GM23338 (cell line): ENCODE results near the gene MYO1A. TPM values are rescaled to one million over a fixed set of nuclear protein-coding genes. Genes with fewer than 3 reads are reported as not detected.

Experiments used
- ATAC-seq: fragments of 200-7000 bp; cut with Tn5 transposase; 3 replicates; pipeline ENCODE4 v1.9.1; 2020
- DNase-seq: peaks from one replicate; pipeline ENCODE4 v3.0.0-alpha.2; 2015; ENCODE audit warnings: low spot score
- H2AFZ ChIP-seq: fragments of 200-600 bp; sonication (generic); 2 replicates; pipeline ENCODE4 v1.8.0; 2016; ENCODE audit warnings: antibody characterized with exemption, mild to moderate bottlenecking, moderate library complexity
- H3F3A ChIP-seq: fragments of 200-600 bp; sonication (generic); replicated peaks from 2 replicates; pipeline ENCODE4 v1.8.0; 2017; ENCODE audit warnings: antibody characterized with exemption, mixed run types, low read depth
- H3K27ac ChIP-seq: fragments of 200-600 bp; sonication (generic); 2 replicates; pipeline ENCODE4 v1.6.1; 2016; ENCODE audit warnings: low read depth
- H3K27me3 ChIP-seq: fragments of 200-600 bp; sonication (generic); 2 replicates; pipeline ENCODE4 v1.8.0; 2016; ENCODE audit warnings: mild to moderate bottlenecking, mixed run types, moderate library complexity; ENCODE audit not compliant: insufficient read depth
- H3K36me3 ChIP-seq: fragments of 200-600 bp; sonication (generic); 2 replicates; pipeline ENCODE4 v1.8.0; 2016; ENCODE audit warnings: mild to moderate bottlenecking; ENCODE audit not compliant: insufficient read depth
- H3K4me1 ChIP-seq: fragments of 200-600 bp; sonication (generic); 2 replicates; pipeline ENCODE4 v1.8.0; 2016; ENCODE audit warnings: mild to moderate bottlenecking, moderate library complexity; ENCODE audit not compliant: insufficient read depth
- H3K4me2 ChIP-seq: fragments of 200-600 bp; sonication (generic); 2 replicates; pipeline ENCODE4 v1.7.1; 2017; ENCODE audit warnings: mixed run types
- H3K4me3 ChIP-seq: fragments of 200-600 bp; sonication (generic); 2 replicates; pipeline ENCODE4 v1.6.1; 2016; ENCODE audit warnings: mixed run types
- H3K79me2 ChIP-seq: fragments of 200-600 bp; sonication (generic); replicated peaks from 2 replicates; pipeline ENCODE4 v1.8.0; 2017; ENCODE audit warnings: mild to moderate bottlenecking; ENCODE audit not compliant: insufficient read depth
- H3K9me2 ChIP-seq: fragments of 200-600 bp; sonication (generic); 2 replicates; pipeline ENCODE4 v1.8.0; 2017; ENCODE audit not compliant: insufficient read depth
- H4K20me1 ChIP-seq: fragments of 200-600 bp; sonication (generic); replicated peaks from 2 replicates; pipeline ENCODE4 v1.8.0; 2017; ENCODE audit warnings: mild to moderate bottlenecking; ENCODE audit not compliant: insufficient read depth
- H3K27ac Mint-ChIP-seq: 2 replicates; pipeline ENCODE4 v1.8.0; 2020; ENCODE audit warnings: inconsistent platforms, mild to moderate bottlenecking, moderate library complexity, mixed read lengths
- H3K27me3 Mint-ChIP-seq: 3 replicates; pipeline ENCODE4 v1.8.0; 2022; ENCODE audit warnings: low read depth, mild to moderate bottlenecking, moderate library complexity, mixed read lengths, inconsistent platforms; ENCODE audit not compliant: insufficient read depth, poor library complexity
- H3K36me3 Mint-ChIP-seq: 3 replicates; pipeline ENCODE4 v1.8.0; 2021; ENCODE audit warnings: low read depth, mild to moderate bottlenecking, inconsistent platforms, moderate library complexity, mixed read lengths
- H3K4me1 Mint-ChIP-seq: 3 replicates; pipeline ENCODE4 v1.8.0; 2020; ENCODE audit warnings: mild to moderate bottlenecking, inconsistent platforms, mixed read lengths
- H3K4me3 Mint-ChIP-seq: 3 replicates; pipeline ENCODE4 v1.8.0; 2021; ENCODE audit warnings: moderate library complexity, mild to moderate bottlenecking, inconsistent platforms, mixed read lengths
- H3K9me3 Mint-ChIP-seq: 3 replicates; pipeline ENCODE4 v1.8.0; 2020; ENCODE audit warnings: moderate library complexity, mild to moderate bottlenecking, inconsistent platforms, mixed read lengths
- CREB1 ChIP-seq: fragments of 250-450 bp; sonication (Bioruptor Pico); IDR thresholded peaks from 2 replicates; pipeline ENCODE4 v1.5.0; 2020; ENCODE audit warnings: low read depth, mild to moderate bottlenecking, moderate library complexity
- CTCF ChIP-seq, 2 experiments: fragments of 200-600 bp in 1 of 2; sonication (generic) in 1 of 2; conservative IDR thresholded peaks; 2 replicates each; pipeline versions ENCODE4 v1.5.1 to v1.6.1; 2016 to 2017; ENCODE audit warnings: antibody characterized with exemption in 2 of 2, low read depth in 2 of 2, mild to moderate bottlenecking in 2 of 2, moderate library complexity in 1 of 2
- ETS1 ChIP-seq: IDR thresholded peaks from 2 replicates; pipeline ENCODE4 v1.6.1; 2016; ENCODE audit warnings: antibody characterized with exemption
- EZH2 ChIP-seq: fragments of 200-600 bp; sonication (generic); IDR thresholded peaks from one replicate; pipeline ENCODE4 v1.8.0; 2017; ENCODE audit warnings: antibody characterized with exemption, mild to moderate bottlenecking, low read depth; ENCODE audit not compliant: unreplicated experiment
- EZH2phosphoT487 ChIP-seq: fragments of 200-600 bp; sonication (generic); IDR thresholded peaks from one replicate; pipeline ENCODE4 v1.8.1; 2018; ENCODE audit warnings: antibody characterized with exemption; ENCODE audit not compliant: unreplicated experiment
- JUNB ChIP-seq: IDR thresholded peaks from one replicate; pipeline ENCODE4 v1.6.1; 2016; ENCODE audit warnings: antibody characterized with exemption; ENCODE audit not compliant: unreplicated experiment
- NANOG ChIP-seq: IDR thresholded peaks from 2 replicates; pipeline ENCODE4 v1.6.1; 2016; ENCODE audit warnings: antibody characterized with exemption, borderline replicate concordance
- POLR2AphosphoS5 ChIP-seq: IDR thresholded peaks from 2 replicates; pipeline ENCODE4 v1.6.1; 2016; ENCODE audit warnings: antibody characterized with exemption, low read depth
- STAT1 ChIP-seq: IDR thresholded peaks from one replicate; pipeline ENCODE4 v1.6.1; 2016; ENCODE audit warnings: antibody characterized with exemption; ENCODE audit not compliant: unreplicated experiment
- ZNF114 ChIP-seq: fragments of 250-450 bp; sonication (Bioruptor Pico); IDR thresholded peaks from 2 replicates; pipeline ENCODE4 v1.5.0; 2020; ENCODE audit warnings: mild to moderate bottlenecking, moderate library complexity
- ZNF331 ChIP-seq: fragments of 250-450 bp; sonication (Bioruptor Pico); IDR thresholded peaks from 2 replicates; pipeline ENCODE4 v1.5.0; 2020; ENCODE audit warnings: low read depth, mild to moderate bottlenecking, moderate library complexity
- ZNF462 ChIP-seq: fragments of 250-450 bp; sonication (Bioruptor Pico); IDR thresholded peaks from 2 replicates; pipeline ENCODE4 v1.5.0; 2020; ENCODE audit warnings: mild to moderate bottlenecking, moderate library complexity
- polyA plus RNA-seq: library from polyadenylated mRNA; unstranded; fragments of >200 nt; fragmentation: Nextera tagmentation; extraction: Ambion mirVana; gene quantifications from 2 replicates; pipeline ENCODE4 v1.2.1, GENCODE V29; 2016
- total RNA-seq: library from RNA; depleted of rRNA; stranded (reverse); fragments of >200 nt; shearing (Covaris generic); gene quantifications from 2 replicates; pipeline ENCODE4 v1.2.3, GENCODE V29; 2014
- TF ChIP-seq, protein P1 (sequence below): IDR thresholded peaks from one replicate; pipeline ENCODE4 v1.6.1; 2018; ENCODE audit warnings: antibody characterized with exemption; ENCODE audit not compliant: unreplicated experiment

The MYO1A gene
- total and polyA plus RNA-seq, 2 experiments from 2014 or later, result not detected

GRCh38 chr12:57040750-57041149, 9.2 kb downstream of the MYO1A start:
- Mint-ChIP-seq H3K4me1 (peaks cover 5% of the 10 kb centered on the region), H3K9me3 (no peaks in the 10 kb centered on the region), H3K27me3 (peaks cover 5% of the 10 kb centered on the region), H3K36me3 (no peaks in the 10 kb centered on the region), H3K4me3 (no peak overlapping the region), H3K27ac (no peak overlapping the region)
- DNase-seq, result no peak
- H3K4me3 ChIP-seq, result no peak overlapping the region
- no peaks in the 10 kb centered on the region for H4K20me1 ChIP-seq
- peaks cover 10% of the 10 kb centered on the region for H3K9me2 ChIP-seq
- H3K36me3 ChIP-seq, result no peaks in the 10 kb centered on the region
- no peaks in the 10 kb centered on the region for H3K4me1 ChIP-seq
- no peaks in the 10 kb centered on the region for H3F3A ChIP-seq
- no peak overlapping the region for H3K27ac ChIP-seq
- no peaks in the 10 kb centered on the region for H3K79me2 ChIP-seq
- no peak for ATAC-seq
- no peaks in the 10 kb centered on the region for H3K27me3 ChIP-seq
- no peak overlapping the region for H3K4me2 ChIP-seq
- no peak overlapping the region for H2AFZ ChIP-seq
- TF ChIP-seq NANOG (no peak), ZNF114 (CRISPR knock-in tag) (no peak), EZH2 (no peak), ETS1 (no peak), ZNF331 (CRISPR knock-in tag) (no peak), CTCF (conservative IDR thresholded peaks at IDR 0.05; ENCODE audit: low read depth in 2 of 2) (no peak), JUNB (no peak), CREB1 (no peak), POLR2AphosphoS5 (no peak), ZNF462 (CRISPR knock-in tag) (no peak), EZH2phosphoT487 (no peak), STAT1 (no peak)
- TF ChIP-seq, protein P1, sequence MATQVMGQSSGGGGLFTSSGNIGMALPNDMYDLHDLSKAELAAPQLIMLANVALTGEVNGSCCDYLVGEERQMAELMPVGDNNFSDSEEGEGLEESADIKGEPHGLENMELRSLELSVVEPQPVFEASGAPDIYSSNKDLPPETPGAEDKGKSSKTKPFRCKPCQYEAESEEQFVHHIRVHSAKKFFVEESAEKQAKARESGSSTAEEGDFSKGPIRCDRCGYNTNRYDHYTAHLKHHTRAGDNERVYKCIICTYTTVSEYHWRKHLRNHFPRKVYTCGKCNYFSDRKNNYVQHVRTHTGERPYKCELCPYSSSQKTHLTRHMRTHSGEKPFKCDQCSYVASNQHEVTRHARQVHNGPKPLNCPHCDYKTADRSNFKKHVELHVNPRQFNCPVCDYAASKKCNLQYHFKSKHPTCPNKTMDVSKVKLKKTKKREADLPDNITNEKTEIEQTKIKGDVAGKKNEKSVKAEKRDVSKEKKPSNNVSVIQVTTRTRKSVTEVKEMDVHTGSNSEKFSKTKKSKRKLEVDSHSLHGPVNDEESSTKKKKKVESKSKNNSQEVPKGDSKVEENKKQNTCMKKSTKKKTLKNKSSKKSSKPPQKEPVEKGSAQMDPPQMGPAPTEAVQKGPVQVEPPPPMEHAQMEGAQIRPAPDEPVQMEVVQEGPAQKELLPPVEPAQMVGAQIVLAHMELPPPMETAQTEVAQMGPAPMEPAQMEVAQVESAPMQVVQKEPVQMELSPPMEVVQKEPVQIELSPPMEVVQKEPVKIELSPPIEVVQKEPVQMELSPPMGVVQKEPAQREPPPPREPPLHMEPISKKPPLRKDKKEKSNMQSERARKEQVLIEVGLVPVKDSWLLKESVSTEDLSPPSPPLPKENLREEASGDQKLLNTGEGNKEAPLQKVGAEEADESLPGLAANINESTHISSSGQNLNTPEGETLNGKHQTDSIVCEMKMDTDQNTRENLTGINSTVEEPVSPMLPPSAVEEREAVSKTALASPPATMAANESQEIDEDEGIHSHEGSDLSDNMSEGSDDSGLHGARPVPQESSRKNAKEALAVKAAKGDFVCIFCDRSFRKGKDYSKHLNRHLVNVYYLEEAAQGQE, result no peak
